ENCODE results near the gene TJP3. TPM values are rescaled to one million over a fixed set of nuclear protein-coding genes. Genes with fewer than 3 reads are reported as not detected.

TJP3 gene
- total RNA-seq, 2 donors from 2014 or later = 1.1 TPM; not detected in 1

GRCh38 chr19:3671680-3672574 lies 36.3 kb upstream of the TJP3 start:
- peak overlapping the region in 1 of 2 donors; percentile 29 for H3K4me3 ChIP-seq
- H3K4me1 ChIP-seq = peaks cover 0 to 71% of the 10 kb centered on the region in 2 donors
- no peak for TF ChIP-seq CTCF (IDR thresholded peaks at IDR 0.05)
- H3K36me3 ChIP-seq = peaks cover 5% of the 10 kb centered on the region
- no peak for DNase-seq (ENCODE audit: low spot score)
- H3K27ac ChIP-seq = peak overlapping the region; percentile 96 to 99
- H3K9me3 ChIP-seq = no peaks in the 10 kb centered on the region
- H3K27me3 ChIP-seq = no peaks in the 10 kb centered on the region

- TF ChIP-seq CTCF (IDR thresholded peaks at IDR 0.05) = no peak
- Histone ChIP-seq H3K27me3 (no peaks in the 10 kb centered on the region), H3K27ac (peak overlapping the region; percentile 96 to 99), H3K4me3 (no peak overlapping the region), H3K36me3 (no peaks in the 10 kb centered on the region), H3K4me1 (peaks cover 0 to 65% of the 10 kb centered on the region in 2 donors), H3K9me3 (no peaks in the 10 kb centered on the region)
- no peak for DNase-seq (ENCODE audit: low spot score)
These were observed 35.6 kb upstream of the TJP3 start for GRCh38 chr19:3672575-3672948.

GRCh38 chr19:3672993-3673392 lies 35.2 kb upstream of the TJP3 start:
- Histone ChIP-seq H3K9me3 (no peaks in the 10 kb centered on the region), H3K27ac (peak overlapping the region; percentile 96 to 99), H3K4me3 (no peak overlapping the region), H3K27me3 (no peaks in the 10 kb centered on the region), H3K4me1 (peaks cover 0 to 60% of the 10 kb centered on the region in 2 donors), H3K36me3 (no peaks in the 10 kb centered on the region)
- DNase-seq (ENCODE audit: low spot score) = no peak
- no peak for TF ChIP-seq CTCF (IDR thresholded peaks at IDR 0.05)

GRCh38 chr19:3673506-3674439 lies 34.4 kb upstream of the TJP3 start:
- Histone ChIP-seq H3K27ac (peak overlapping the region in 1 of 2 donors; percentile 96), H3K36me3 (no peaks in the 10 kb centered on the region), H3K27me3 (no peaks in the 10 kb centered on the region), H3K4me1 (peaks cover 0 to 53% of the 10 kb centered on the region in 2 donors), H3K4me3 (no peak overlapping the region), H3K9me3 (no peaks in the 10 kb centered on the region)
- TF ChIP-seq CTCF (IDR thresholded peaks at IDR 0.05) = no peak
- DNase-seq (ENCODE audit: low spot score) = no peak

- DNase-seq (ENCODE audit: low spot score) = no peak
- Histone ChIP-seq H3K27me3 (no peaks in the 10 kb centered on the region), H3K36me3 (no peaks in the 10 kb centered on the region), H3K9me3 (no peaks in the 10 kb centered on the region), H3K27ac (peak overlapping the region in 1 of 2 donors; percentile 15), H3K4me3 (no peak overlapping the region), H3K4me1 (peaks cover 0 to 41% of the 10 kb centered on the region in 2 donors)
- TF ChIP-seq CTCF (IDR thresholded peaks at IDR 0.05) = no peak
These were observed 33.2 kb upstream of the TJP3 start for GRCh38 chr19:3674784-3675543.

Measured in right atrium auricular region (tissue), 2 donors.